K562 treated with DMSO at 1 percent for 4 hours (cell line): ENCODE measurements around the gene CXorf38. TPM values are rescaled to one million over a fixed set of nuclear protein-coding genes. Genes with fewer than 3 reads are reported as not detected.

Source experiments
- total RNA-seq: library from RNA; unstranded; fragments of 300-600 nt; gene quantifications from 2 replicates; pipeline ENCODE4 v1.2.3, GENCODE V29; 2022; ENCODE audit not compliant: insufficient read depth

The CXorf38 gene
- total RNA-seq: 3.4 and 5.1 TPM in 2 replicates

DNA sequence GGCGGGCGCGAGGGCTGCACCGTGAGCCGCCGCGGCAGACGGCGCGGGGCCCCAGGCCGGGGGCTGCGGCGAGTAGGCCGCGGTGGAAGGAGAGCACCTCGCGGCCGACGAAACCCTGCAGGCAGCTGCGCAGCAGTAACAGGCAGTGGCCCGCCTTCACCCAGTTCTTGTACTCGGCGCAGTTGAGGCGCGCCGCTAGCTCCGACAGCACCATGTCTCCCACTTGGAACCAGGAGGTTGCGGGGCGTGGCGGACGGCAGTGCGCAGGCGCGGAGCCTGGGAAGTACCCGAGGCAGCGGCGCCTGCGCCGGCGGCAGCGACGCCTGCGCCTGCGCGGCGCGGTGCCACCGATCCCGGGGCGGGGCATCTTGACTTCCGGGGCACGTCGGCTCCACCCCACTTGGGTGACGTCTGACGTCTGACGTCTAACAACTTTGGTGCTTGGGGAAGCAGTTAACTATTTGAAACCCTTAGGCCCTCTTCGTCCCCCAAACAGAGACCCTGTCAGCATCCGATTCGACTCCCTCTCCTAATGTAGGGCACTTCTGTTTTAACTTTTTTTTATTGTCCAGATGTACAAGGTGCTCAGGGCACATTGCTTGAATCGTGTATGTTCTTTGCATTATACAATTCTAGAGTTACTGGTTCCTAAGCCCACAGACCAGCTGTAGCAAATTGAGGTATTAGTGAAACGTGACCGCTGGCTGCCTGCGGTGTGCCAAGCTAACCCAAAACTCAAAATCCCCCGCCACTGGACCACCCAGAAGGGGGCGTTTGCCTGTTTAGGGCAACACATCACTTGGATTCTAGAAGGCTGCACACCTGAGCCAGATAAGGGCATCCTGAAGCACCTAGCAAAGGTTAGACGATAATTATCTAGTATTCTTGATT is at the start of gene CXorf38:
Gene CXorf38 (minus strand): TSS at position 255 of the 891 bp plus-strand sequence. CDS start 41 bp downstream, at position 214.

GRCh38 chrX:40623139-40623536 is 24.2 kb downstream of the CXorf38 start, which contains the start of gene MPC1L:
Gene MPC1L (plus strand): TSS chrX:40623428. CDS start chrX:40623566, 138 bp downstream.

DNA sequence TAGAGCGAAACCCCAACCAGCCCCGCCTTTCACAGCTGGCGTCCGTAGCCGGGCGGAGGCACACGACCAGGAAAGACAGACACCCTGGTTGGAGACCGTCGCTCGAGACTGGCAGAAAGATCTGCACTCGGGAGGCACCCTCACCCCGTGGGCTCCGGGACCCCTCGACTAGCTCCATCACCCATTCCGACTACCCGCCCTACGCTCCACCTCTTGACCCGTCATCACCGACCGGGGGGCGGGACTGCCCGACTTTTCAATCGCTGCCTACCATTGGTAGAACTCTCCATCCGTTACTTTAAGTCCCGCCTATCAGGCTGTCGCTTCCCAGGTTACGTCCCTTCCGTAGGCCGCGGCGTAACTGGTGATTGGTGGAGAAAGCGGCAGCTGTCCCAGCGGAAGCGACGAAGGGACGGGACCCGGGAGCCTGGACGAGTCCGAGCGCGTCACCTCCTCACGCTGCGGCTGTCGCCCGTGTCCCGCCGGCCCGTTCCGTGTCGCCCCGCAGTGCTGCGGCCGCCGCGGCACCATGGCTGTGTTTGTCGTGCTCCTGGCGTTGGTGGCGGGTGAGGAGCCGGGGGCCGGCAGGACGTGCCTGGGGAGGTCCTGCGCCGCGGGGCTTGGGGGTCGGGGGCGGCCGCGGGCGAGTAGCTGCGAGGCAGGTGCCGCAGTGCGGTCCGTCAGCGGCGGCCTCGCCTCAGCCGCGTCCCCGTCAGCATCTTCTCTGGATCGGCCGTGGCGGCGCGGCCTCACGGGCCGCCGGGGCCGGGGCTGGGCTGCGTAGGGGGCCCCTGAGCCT is 66.6 kb downstream of the CXorf38 start, which contains the start of gene ATP6AP2:
Gene ATP6AP2 (plus strand): TSS at position 434 of the 799 bp plus-strand sequence. CDS start 96 bp downstream, at position 530.

Other genes with a start within 250 kb of the CXorf38 start
- gene ATP6AP2, start 66.6 kb downstream of the CXorf38 start, total RNA-seq: 32.5 and 38.8 TPM in 2 replicates
- gene MPC1L, start 24.1 kb downstream of the CXorf38 start, total RNA-seq: not detected in 2 replicates
- gene MED14, start 88.0 kb upstream of the CXorf38 start, total RNA-seq: 9.8 and 11.7 TPM in 2 replicates